HG02884 (cell line): ENCODE results near the gene SPRING1.

ENCODE experiments used
- ATAC-seq: cut with Tn5 transposase; IDR thresholded peaks from one replicate; pipeline ENCODE4 v1.9.1; 2021; ENCODE audit warnings: mild to moderate bottlenecking, moderate library complexity; ENCODE audit not compliant: unreplicated experiment

Gene SPRING1

GRCh38 chr12:116710370-116711150, 27.3 kb downstream of the SPRING1 start:
- ATAC-seq: no peak

- no peak for ATAC-seq
Observed at GRCh38 chr12:116709768-116710167, 28.1 kb downstream of the SPRING1 start.

- ATAC-seq: no peak
Observed at GRCh38 chr12:116708826-116709756, 28.8 kb downstream of the SPRING1 start.

GRCh38 chr12:116707751-116708150, 30.1 kb downstream of the SPRING1 start:
- ATAC-seq: no peak

GRCh38 chr12:116703214-116703795, 34.6 kb downstream of the SPRING1 start:
- ATAC-seq: no peak

GRCh38 chr12:116701432-116701831, 36.4 kb downstream of the SPRING1 start:
- ATAC-seq: no peak

- ATAC-seq: no peak
Observed at GRCh38 chr12:116700066-116700465, 37.8 kb downstream of the SPRING1 start.

GRCh38 chr12:116698554-116699075, 39.3 kb downstream of the SPRING1 start:
- no peak for ATAC-seq

GRCh38 chr12:116698116-116698515, 39.8 kb downstream of the SPRING1 start:
- no peak for ATAC-seq

- ATAC-seq: no peak
Observed at GRCh38 chr12:116697716-116698115, 40.2 kb downstream of the SPRING1 start.

GRCh38 chr12:116697305-116697704, 40.6 kb downstream of the SPRING1 start:
- no peak for ATAC-seq

- ATAC-seq: no peak
Observed at GRCh38 chr12:116695464-116695725, 42.5 kb downstream of the SPRING1 start.

GRCh38 chr12:116694653-116695463, 43.0 kb downstream of the SPRING1 start:
- no peak for ATAC-seq

GRCh38 chr12:116693286-116694227, 44.3 kb downstream of the SPRING1 start:
- ATAC-seq: no peak

GRCh38 chr12:116692605-116693004, 45.3 kb downstream of the SPRING1 start:
- no peak for ATAC-seq

- ATAC-seq: no peak
Observed at GRCh38 chr12:116691636-116692035, 46.2 kb downstream of the SPRING1 start.

- ATAC-seq: no peak
Observed at GRCh38 chr12:116691205-116691604, 46.7 kb downstream of the SPRING1 start.

GRCh38 chr12:116689979-116690744, 47.7 kb downstream of the SPRING1 start:
- ATAC-seq: no peak

GRCh38 chr12:116689521-116689920, 48.3 kb downstream of the SPRING1 start:
- ATAC-seq: no peak
